Left ventricle myocardium superior (tissue), 1 donor: ENCODE data around the gene PLCH2. TPM values are rescaled to one million over a fixed set of nuclear protein-coding genes. Genes with fewer than 3 reads are reported as not detected.

ENCODE experiments used
- ATAC-seq: fragments of 200-7000 bp; cut with Tn5 transposase; one replicate; pipeline ENCODE4 v1.9.1; 2020; ENCODE audit warnings: mild to moderate bottlenecking, moderate library complexity
- DNase-seq: peaks from one replicate; pipeline ENCODE4 v3.0.0-alpha.2; 2020
- intact Hi-C: fragments of 100-400 bp; cut with micrococcal nuclease; formaldehyde crosslinking; loops from one replicate; pipeline ENCODE4 v1.11.0; 2022
- total RNA-seq: library from RNA; stranded (reverse); fragmentation: NEBNext Ultra II Directional; extraction: Animal tissue kit (Norgen Biotek cat#: 25700); gene quantifications from one replicate; pipeline ENCODE4 v1.2.1, GENCODE V29; 2021
- donor health status: DM: no; HTN: yes; CAD: no; lungs with severe emphysema.

Gene PLCH2
- total RNA-seq, 1 donor from 2014 or later, result 0.25 TPM

DNA sequence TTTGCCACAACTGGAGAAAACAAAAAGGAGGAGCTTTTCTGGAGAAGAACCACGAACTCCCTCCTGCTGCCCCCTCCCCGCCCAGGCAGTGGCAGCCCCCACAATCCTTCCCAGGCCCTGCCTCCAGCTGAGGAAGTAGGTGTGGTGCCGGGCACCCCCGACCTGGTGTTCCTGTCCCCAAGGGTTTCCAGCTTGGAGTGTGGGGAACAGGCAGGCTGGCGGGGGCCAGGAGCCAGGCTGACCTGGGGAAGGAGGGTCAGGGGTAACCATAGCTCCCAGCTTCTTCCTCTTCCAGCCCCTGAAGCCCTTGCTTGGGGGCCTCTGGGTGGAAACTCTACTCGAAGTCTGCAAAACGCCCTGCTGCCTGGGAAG, 58.2 kb downstream of the PLCH2 start:
- intact Hi-C loops, result no loop called here
- ATAC-seq (no peak), DNase-seq (no peak)

DNA sequence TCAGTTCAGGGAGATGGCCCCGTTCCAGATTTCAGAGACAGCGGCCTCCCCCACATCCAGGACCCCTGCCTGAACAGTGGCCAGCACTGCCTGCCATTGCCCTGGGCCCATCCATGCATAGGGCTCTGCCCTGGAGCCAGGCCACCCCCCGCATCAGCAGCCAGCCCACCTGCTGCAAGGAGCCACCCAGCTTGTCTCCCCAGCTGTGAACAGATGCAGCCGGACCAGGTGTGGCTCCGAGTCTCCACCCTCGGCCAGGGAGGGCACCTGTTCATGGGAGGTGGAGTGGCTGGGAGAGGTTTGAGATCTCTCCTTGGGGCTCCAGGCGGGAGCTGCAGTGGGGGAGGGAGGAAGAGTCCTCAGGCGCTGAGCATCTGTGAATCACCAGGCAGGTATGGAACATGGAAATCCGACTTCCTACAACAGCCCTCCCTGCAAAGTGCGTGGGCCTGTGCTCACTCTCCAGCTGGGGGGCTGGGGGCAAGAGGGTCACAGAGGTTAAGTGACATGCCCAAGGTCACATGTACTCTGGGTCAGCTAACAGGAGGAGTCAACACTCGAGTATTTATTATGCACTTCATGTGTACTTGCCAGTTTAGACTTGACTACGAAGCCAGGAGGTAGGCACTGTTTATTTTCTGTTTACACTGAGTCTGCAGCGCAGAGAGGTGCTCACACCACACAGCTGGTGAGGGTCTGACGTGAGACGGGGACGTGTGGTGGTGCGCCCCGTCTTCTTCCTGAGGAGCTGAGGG, 58.8 kb downstream of the PLCH2 start:
- ATAC-seq (no peak), DNase-seq (no peak)
- intact Hi-C loops, result no loop called here

DNA sequence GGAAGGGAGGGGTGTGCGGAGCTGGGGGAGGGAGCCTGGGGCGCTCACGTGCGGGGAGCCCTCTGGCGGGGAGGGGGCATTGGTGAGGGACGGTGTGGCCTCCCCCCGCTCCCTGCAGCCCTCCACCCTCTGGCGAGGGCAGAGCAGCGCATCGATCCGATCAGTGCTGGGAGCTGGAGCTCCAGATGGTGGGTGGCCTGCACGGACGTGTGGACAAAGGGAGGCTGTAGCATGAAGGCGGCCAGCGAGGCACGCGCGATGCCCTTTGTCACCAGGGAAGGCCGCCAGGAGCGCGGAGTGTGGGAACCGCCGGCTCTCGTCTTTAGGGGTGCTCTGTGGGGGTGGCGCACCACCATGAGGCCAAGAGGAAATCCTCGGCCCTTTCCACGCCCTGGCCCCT, 59.4 kb downstream of the PLCH2 start:
- no peak for ATAC-seq
- intact Hi-C loops, result no loop called here
- DNase-seq, result no peak

DNA sequence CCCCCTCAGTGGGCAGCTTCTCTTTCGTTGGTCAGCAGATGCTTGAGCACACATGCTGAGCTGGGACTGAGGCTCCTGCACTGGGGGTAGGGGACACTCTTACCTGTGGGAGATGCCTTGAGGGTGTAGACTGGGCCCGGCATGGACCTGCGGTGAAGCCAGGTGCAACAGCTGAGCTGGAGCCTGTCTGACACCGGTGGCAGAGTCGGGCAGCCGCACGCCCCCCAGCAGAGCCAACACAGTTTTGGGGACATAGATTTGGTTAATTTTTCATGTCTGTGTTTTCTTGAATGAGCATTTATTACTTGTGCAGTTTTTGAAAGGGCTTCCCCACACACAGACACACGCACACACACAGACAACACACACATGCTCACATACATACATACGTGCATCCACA, 59.9 kb downstream of the PLCH2 start:
- no peak for ATAC-seq
- intact Hi-C loops, result no loop called here
- DNase-seq, result no peak

DNA sequence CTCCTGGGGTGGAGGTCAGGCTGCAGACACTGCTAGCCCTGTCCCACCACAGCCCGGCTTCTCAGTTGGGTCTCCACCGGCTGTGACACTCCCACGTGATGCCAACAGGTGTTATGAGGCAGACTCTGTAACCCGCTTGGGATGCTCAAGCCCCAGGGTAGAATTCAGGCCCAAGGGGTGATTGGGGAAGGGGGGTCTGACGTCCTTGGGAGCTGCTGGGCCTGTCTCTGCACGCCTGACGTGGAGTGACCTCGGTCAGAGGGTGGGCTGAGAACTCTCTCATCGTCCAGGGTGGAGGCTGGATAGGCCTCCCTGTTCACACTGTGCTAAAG, 61.7 kb downstream of the PLCH2 start:
- intact Hi-C loops, result no loop called here

DNA sequence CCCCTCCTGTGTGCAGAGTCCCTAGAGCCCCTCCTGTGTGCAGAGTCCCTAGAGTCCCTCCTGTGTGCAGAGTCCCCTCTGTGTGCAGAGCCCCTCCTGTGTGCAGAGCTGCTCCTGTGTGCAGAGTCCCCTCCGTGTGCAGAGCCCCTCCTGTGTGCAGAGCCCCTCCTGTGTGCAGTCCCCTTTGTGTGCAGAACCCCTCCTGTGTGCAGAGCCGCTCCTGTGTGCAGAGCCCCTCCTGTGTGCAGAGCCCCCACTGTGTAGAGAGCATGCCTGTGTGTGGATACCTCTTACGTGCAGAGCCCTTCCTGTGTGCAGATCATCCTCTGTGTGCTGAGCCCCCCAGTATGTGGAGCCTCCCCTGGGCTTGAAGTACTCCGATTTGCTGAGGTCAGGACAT, 62.3 kb downstream of the PLCH2 start:
- ATAC-seq, result no peak
- intact Hi-C loops, result no loop called here
- DNase-seq, result no peak

More for the DNA sequence above, 61.7 kb downstream of the PLCH2 start:
- DNase-seq, result no peak
- no peak for ATAC-seq

DNA sequence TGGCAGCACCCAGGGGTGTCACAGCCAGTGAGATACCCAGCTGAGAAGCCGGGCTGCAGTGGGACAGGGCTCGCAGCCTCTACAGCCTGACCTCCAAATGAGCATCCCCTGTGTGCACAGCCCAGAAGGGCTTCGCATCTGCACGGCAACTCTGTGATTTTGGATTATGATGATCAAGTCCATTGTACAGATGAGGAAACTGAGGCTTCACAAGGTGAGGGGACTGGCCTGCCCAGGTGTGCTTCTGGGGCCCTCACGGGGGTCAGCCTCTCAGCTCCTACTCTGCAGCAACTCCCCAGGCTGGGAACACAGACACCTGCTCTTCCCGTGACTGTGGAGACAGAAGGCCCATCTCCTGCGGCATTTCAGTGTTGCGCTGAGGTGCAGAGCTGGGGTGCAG, 62.8 kb downstream of the PLCH2 start:
- intact Hi-C loops, result no loop called here
- ATAC-seq, result no peak

DNA sequence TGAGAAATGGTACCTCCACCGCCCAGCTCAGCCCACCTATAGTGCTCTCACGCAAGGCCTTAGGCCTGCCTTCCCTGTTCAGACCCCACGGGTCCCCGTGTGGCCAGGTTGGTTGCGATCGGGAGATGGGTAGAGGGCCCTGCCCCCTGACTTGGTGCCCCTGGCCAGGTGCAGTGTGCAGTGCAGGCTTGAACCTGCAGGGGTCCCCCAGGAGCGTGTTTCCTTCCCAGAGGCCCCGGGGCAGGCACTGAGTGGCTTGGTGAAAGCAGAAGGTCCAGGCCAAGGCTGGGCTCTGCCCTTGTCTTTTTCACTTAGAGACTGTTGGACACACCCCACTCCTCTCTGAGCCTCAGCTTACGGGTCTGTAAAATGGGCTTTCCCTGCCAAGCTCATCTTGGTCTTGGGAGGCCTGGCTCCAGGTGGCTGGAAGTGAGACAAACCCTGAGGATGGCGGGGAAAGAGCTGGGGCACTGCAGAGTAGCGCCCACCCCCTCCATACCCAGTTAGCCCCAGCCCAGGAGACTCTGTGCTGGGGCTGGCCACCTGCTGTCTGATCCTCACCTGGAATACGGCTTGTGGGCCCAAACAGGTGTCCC, 63.3 kb downstream of the PLCH2 start:
- intact Hi-C loops, result no loop called here
- ATAC-seq (no peak), DNase-seq (no peak)

More for the DNA sequence above, 62.8 kb downstream of the PLCH2 start:
- DNase-seq, result no peak

DNA sequence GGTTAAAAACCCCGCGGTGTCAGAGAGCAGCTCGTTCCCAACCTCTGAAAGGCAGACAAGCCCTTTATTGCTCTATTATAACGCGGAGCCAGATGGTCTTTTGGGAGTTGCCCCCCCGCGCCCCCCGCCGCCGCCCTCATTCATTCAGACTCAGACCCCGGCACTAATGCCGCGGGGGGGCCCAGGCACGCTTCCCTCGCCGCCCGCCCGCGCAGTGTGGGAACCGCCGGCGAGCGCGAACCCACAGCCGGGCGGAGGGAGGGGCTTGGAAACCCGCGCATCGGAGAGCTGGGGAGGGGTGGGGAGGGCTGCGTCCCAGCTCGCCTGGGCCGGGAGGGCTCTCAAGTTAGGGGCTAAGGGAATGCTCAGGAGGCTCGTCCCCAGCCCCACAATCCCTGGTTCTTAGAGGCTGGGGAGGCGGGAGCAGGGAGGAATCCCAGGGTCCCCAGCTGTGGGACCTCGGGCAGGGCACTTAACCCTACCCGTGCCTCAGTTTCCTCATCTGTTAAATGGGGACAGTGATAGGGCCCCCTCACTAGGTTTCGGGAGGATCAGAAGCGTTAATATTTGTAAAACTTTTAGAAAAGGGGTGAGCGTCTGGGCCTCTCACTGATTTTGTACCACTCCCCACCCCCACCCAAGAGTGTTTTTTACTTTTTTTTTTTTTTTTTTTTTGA, 64.9 kb downstream of the PLCH2 start:
- intact Hi-C loops, result no loop called here
- DNase-seq (peak; percentile 38), ATAC-seq (no peak)

DNA sequence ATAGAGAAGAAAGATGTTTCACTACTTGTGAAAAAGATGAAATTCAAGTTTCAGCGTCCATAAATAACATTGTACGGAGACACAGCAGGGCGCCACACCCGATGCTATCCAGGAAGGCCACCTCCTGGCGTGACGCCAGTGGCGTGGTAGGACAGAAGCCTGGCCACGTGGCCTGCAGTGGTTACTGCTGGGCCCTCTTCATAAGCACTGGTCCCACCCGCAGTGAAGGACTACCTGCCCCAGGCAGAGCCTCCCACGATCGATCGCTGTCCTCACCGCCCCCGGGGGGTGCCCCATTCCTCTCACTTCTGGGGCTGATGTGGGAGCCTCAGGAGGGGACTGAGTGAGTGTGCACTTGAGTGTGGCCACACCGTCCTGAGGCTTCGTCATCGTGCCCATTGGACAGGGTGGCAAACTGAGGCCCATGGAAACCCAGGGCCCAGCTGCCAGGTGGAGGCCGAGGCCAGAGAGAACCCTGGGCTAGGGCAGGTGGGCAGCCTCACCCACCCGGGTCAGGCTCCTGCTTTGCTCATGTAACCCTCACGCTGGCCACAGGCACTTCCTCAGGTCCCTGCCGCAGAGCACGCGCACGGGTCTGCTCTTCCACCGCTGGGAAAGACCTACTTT, 65.6 kb downstream of the PLCH2 start:
- intact Hi-C loops, result no loop called here
- ATAC-seq (no peak), DNase-seq (peak; percentile 82)

DNA sequence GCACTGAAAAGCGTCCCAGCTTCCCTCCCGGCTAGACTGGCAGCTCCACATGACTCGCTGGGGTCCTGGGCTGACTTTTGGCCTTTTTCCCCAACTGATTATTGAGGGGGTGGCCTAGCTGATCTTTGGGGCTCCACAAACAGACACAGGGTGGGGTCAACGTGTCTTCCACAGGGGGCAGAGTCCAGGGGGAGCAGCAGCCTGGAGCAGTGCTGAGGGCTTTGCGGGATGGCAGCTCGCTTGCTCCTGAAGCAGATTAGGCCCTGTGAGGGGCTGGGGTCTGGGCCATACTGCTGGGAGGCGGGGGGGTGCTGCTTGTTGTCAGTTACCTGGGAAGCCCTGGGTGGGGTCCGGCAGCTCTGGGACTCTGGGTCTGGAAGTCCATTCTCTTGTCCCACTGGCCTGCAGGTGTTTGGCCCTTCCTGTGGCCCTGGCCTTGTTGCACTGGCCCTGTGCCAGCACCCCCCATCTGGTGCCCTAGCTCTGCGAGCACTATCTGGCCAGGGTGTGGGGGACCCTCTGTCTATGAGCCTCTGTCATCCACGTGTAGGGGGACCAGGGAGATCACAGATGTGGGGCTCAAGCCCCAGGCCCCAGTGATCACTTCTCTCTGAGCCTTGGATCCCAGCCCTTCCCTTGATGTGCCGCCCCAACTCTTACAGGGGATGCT, 66.3 kb downstream of the PLCH2 start:
- intact Hi-C loops, result no loop called here
- DNase-seq (peak; percentile 41), ATAC-seq (no peak)

DNA sequence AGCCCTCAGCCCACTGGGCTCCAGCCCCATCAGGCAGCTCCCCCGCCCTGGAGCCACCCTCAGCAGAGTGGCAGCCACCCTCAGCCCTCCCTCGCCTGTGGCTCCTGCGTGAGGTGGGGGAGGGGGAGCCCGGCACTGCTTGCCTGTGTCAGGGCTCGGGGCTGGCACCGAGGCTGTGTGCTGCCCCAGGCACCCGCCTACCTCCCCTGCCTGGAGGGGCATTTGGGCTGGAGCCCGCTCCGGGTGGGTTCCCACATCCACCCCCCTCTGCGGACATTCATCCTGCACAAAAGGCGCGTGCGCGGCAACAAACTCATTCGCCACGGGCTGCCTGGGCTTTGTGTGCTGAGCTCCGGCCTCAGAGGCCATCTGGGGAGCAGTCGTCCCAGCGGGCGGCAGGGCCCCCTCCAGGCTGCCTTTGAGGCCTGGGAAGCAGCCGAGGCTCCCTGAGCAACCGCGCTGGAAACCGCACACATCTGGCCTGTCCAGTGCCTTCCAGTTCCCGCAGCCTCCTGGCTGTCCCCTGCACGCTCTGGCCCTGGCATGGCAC, 67.5 kb downstream of the PLCH2 start:
- intact Hi-C loops, result no loop called here
- ATAC-seq (no peak), DNase-seq (peak; percentile 38)

DNA sequence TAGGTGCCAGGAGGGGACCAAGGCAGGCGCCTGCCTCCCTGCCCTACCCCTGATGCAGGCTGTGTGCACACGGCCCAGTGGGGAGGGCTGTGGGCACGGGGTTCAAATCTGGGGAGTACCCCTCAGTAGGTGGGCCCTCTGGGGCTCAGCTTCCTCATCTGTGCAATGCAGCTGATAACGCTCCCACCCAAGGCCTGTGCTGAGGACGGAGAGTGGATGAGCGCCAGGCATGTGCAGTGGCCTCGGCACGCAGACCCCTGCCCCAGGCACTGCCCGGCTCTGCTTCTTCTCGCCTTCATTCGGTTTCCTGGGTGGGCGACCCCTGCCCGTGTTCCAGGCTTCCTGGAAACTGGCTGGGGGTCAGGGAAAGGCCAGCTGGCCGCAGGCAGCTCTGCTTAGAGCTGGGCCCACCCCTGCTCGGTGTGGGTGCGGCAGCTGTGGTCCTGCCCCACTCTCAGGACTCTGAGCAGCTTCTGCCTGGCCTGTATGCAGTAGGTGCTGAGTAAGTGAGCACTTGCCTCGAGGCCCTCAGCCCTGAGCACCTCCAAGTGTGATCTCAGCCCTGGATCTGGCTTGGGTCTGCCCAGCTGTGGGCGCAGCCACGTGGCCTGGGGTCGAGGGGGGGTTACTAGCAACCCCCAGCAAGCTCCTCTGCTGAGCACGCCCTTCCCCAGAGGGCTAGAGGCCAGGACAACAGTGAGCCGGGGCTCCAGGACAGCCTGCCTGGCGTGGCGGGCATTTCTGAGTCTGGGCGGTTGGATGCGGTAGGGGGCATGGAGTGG, 68.2 kb downstream of the PLCH2 start:
- DNase-seq (peak; percentile 55), ATAC-seq (no peak)
- intact Hi-C loops, result no loop called here

DNA sequence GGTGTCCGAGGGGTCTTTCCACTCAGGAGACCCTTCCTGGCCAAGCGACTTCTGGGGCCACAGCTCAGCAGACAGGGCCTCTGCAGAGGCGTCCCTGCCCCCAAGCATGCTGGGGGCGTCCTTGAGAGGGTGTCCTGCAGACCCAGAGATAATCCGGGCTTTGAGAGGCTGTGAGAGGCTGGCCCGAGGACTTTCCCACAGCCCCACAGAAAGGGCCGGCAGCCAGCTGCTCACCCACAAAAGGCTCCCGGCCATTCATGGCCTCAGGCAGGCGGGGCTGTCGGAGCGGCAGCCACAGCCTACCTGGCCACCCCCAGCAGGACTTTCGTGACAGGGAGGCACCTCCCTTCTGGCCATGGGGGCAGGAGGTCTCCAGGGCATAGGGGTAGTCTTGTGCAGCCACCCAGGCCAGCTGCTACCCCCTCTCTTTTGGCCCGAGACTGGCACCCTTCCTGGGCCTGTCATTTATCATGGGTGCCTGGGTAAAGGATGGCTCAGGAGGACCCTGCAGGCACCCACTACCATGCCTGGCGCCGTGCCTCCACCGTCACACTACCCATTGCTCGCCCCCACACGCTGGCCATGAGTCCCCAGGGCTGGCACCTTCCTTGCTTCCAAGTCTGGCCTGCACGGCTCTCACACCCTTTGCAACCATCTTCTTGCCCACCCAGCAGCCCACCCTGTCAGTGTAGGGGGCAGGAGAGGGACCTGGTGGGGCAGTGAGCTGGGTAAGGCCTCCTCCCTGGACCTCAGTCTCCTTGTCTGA, 69.0 kb downstream of the PLCH2 start:
- peak; percentile 47 for DNase-seq
- ATAC-seq, result no peak
- intact Hi-C loops, result no loop called here

DNA sequence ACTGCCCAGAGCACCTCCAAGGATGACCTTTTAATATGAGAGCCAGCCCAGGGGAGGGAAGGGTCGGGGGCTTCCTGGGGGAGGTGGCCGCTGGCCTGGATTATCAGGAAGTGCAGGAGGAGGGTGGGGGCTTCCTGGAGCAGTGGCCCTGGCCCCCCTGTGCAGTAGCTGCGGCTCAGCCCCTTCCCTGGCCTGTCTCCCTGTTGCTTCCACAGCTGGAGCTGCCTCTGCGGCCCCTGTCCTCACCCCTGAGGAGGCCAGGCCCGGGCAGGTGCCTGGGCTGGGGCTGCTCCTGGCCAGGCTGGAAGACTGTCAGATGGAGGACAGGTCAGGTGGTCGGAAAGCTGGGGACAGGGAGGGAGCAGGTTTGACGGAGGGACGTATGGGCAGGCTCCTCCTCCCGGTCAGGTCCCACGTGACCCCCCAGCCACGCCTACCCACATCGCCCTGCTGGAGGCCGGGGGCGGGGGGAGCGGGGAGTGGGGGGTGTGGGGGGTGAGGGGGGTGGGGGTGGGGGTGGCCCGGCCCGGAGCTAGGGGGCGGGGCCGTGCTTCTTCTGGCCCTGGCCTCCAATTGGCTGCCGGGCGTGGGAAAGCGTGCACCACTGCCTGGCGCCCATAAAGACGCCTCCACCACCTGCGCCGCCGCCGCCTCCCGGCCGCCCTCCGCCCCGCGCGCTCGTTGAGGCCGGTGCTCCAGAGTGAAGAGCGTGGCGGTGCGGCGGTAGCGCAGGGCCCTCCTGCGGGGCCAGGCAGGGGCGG, 69.8 kb downstream of the PLCH2 start:
- ATAC-seq (peak; percentile 72), DNase-seq (peak; percentile 94)
- intact Hi-C loops, result no loop called here

DNA sequence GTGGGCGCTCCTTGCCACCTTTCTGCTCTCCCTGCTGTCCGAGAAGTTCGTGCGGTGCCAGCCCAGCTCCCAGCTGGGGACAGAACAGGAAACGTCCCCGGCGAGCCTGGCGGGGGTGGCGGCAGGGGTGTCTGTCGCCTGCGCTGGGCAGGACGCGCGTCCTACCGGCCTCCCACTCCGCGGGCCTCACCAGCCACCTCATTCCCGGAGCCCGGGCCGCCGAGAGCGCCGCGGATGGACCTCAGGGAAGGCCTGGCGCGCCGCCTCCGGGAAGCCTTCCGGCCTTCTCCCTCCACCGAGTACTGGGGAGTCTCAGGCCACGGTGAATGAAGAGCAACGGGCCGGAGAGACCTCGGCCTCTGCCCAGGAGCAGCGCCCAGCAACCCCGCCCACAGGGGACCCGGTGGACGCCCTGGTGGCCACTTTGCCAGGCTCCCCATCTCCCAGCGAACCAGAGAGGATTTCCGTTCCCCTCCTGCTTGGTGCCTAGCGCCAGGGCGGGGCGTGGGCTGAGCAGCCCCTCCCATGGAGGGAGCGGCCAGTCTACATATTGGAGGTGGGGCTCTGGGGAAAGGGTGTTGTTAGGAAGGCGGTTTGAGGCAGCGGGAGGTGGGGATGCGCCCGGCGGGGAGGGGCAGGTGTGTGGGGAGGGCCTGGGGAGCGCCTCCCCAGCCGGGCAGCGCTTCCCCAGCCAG, 70.6 kb downstream of the PLCH2 start:
- ATAC-seq (peak; percentile 72), DNase-seq (peak; percentile 88)
- intact Hi-C loops, result no loop called here
